ENCODE data around the gene CEP70. TPM values are rescaled to one million over a fixed set of nuclear protein-coding genes. Genes with fewer than 3 reads are reported as not detected.
"Not testable (repeated sequence)": the region's sequence is repeated elsewhere in the genome, so short reads cannot be mapped to it uniquely, and the experiment has no call there.

The CEP70 gene
- total RNA-seq, 4 donors from 2014 or later: 11.2 to 57.8 (median 23.0) TPM

GRCh38 chr3:138578961-138579574 lies 15.0 kb downstream of the CEP70 start:
- H3K36me3 ChIP-seq: peaks cover 0 to 1% (median 0%) of the 10 kb centered on the region in 3 donors
- peaks cover 0 to 2% (median under 1%) of the 10 kb centered on the region in 4 donors for H3K9me3 ChIP-seq
- no peaks in the 10 kb centered on the region for H3K27me3 ChIP-seq
- H3K4me1 ChIP-seq: no peaks in the 10 kb centered on the region
- no peak overlapping the region for H3K27ac ChIP-seq
- H3K4me3 ChIP-seq: no peak overlapping the region
- TF ChIP-seq POLR2A (IDR thresholded peaks at IDR 0.05) (no peak), CTCF (IDR thresholded peaks at IDR 0.05) (no peak)
- DNase-seq: no peak

GRCh38 chr3:138578141-138578540 lies 15.9 kb downstream of the CEP70 start:
- Histone ChIP-seq H3K36me3 (peaks cover 0 to 3% (median 0%) of the 10 kb centered on the region in 3 donors), H3K27me3 (no peaks in the 10 kb centered on the region), H3K4me3 (no peak overlapping the region), H3K4me1 (no peaks in the 10 kb centered on the region), H3K27ac (no peak overlapping the region), H3K9me3 (peaks cover 0 to 10% (median 2%) of the 10 kb centered on the region in 4 donors)
- TF ChIP-seq CTCF (IDR thresholded peaks at IDR 0.05) (no peak), POLR2A (IDR thresholded peaks at IDR 0.05) (no peak)
- DNase-seq: no peak

GRCh38 chr3:138573138-138573537 lies 20.9 kb downstream of the CEP70 start:
- no peak for DNase-seq
- no peaks in the 10 kb centered on the region for H3K4me1 ChIP-seq
- TF ChIP-seq CTCF (IDR thresholded peaks at IDR 0.05): no peak
- no peak for TF ChIP-seq POLR2A (IDR thresholded peaks at IDR 0.05)
- peaks cover 0 to 10% (median 2%) of the 10 kb centered on the region in 4 donors for H3K9me3 ChIP-seq
- H3K36me3 ChIP-seq: peaks cover 0 to 3% (median 0%) of the 10 kb centered on the region in 3 donors
- H3K27me3 ChIP-seq: no peaks in the 10 kb centered on the region
- no peak overlapping the region for H3K4me3 ChIP-seq
- H3K27ac ChIP-seq: no peak overlapping the region

- not testable (repeated sequence) for H3K4me1 ChIP-seq
These were observed 24.4 kb downstream of the CEP70 start for GRCh38 chr3:138569624-138570023.

GRCh38 chr3:138569090-138569489 lies 25.0 kb downstream of the CEP70 start:
- Histone ChIP-seq H3K4me3 (no peak overlapping the region), H3K4me1 (no peaks in the 10 kb centered on the region), H3K9me3 (peaks cover 0 to 8% (median 1%) of the 10 kb centered on the region in 4 donors), H3K36me3 (peaks cover 0 to 5% (median 2%) of the 10 kb centered on the region in 3 donors), H3K27ac (no peak overlapping the region), H3K27me3 (no peaks in the 10 kb centered on the region)
- TF ChIP-seq CTCF (IDR thresholded peaks at IDR 0.05) (no peak), POLR2A (IDR thresholded peaks at IDR 0.05) (no peak)
- DNase-seq: no peak

More at GRCh38 chr3:138569624-138570023, 24.4 kb downstream of the CEP70 start:
- peaks cover 0 to 10% (median 2%) of the 10 kb centered on the region in 4 donors for H3K9me3 ChIP-seq
- not testable (repeated sequence) for H3K36me3 ChIP-seq, H3K27me3 ChIP-seq, DNase-seq, H3K27ac ChIP-seq, H3K4me3 ChIP-seq

- DNase-seq: no peak
- H3K27me3 ChIP-seq: no peaks in the 10 kb centered on the region
- no peaks in the 10 kb centered on the region for H3K9me3 ChIP-seq
- H3K4me3 ChIP-seq: no peak overlapping the region
- TF ChIP-seq CTCF (IDR thresholded peaks at IDR 0.05): peak in 3 of 6 experiments; percentile 24 to 38 (median 35)
- no peak for TF ChIP-seq POLR2A (IDR thresholded peaks at IDR 0.05)
- peaks cover 0 to 5% (median 0%) of the 10 kb centered on the region in 3 donors for H3K36me3 ChIP-seq
- no peaks in the 10 kb centered on the region for H3K4me1 ChIP-seq
- H3K27ac ChIP-seq: no peak overlapping the region
These were observed 26.7 kb downstream of the CEP70 start for GRCh38 chr3:138567403-138567802.

GRCh38 chr3:138566293-138566692 lies 27.8 kb downstream of the CEP70 start:
- H3K9me3 ChIP-seq, H3K27me3 ChIP-seq, H3K27ac ChIP-seq, DNase-seq, H3K36me3 ChIP-seq, H3K4me3 ChIP-seq, H3K4me1 ChIP-seq: not testable (repeated sequence)

GRCh38 chr3:138562902-138563301 lies 31.2 kb downstream of the CEP70 start:
- H3K27ac ChIP-seq, H3K4me1 ChIP-seq: not testable (repeated sequence)
- H3K36me3 ChIP-seq: peaks cover 0 to 18% (median 0%) of the 10 kb centered on the region in 3 donors

More at GRCh38 chr3:138562902-138563301, 31.2 kb downstream of the CEP70 start:
- H3K4me3 ChIP-seq, H3K27me3 ChIP-seq, DNase-seq: not testable (repeated sequence)
- peaks cover 0 to 17% (median 0%) of the 10 kb centered on the region in 4 donors for H3K9me3 ChIP-seq
